Gastrocnemius medialis (tissue), 4 donors: ENCODE measurements around the gene RAD51B.

ENCODE experiments used
- CTCF ChIP-seq, 5 experiments: fragments of 450-650 bp in 3 of 5; fragments of 200-600 bp in 2 of 5; sonication (generic) in 2 of 5; IDR thresholded peaks in 4 of 5; conservative IDR thresholded peaks in 1 of 5; 1 replicate in 4 of 5; 2 replicates in 1 of 5; pipeline ENCODE4 v1.5.1; 2016 to 2019; ENCODE audit warnings: antibody characterized with exemption in 5 of 5, mild to moderate bottlenecking in 3 of 5, moderate library complexity in 3 of 5
- POLR2A ChIP-seq, 2 donors: fragments of 450-650 bp; IDR thresholded peaks; one replicate each; pipeline ENCODE4 v1.6.1; 2017; ENCODE audit warnings: antibody characterized with exemption in 2 of 2, mild to moderate bottlenecking in 2 of 2, moderate library complexity in 2 of 2

GRCh38 chr14:68666236-68666635, 846.7 kb downstream of the RAD51B start:
- TF ChIP-seq CTCF (IDR thresholded peaks at IDR 0.05 in 4 of 5, conservative IDR thresholded peaks at IDR 0.05 in 1 of 5) = no peak
- TF ChIP-seq POLR2A (IDR thresholded peaks at IDR 0.05) = no peak
